ENCODE measurements around the gene CUZD1.

Gene CUZD1

DNA sequence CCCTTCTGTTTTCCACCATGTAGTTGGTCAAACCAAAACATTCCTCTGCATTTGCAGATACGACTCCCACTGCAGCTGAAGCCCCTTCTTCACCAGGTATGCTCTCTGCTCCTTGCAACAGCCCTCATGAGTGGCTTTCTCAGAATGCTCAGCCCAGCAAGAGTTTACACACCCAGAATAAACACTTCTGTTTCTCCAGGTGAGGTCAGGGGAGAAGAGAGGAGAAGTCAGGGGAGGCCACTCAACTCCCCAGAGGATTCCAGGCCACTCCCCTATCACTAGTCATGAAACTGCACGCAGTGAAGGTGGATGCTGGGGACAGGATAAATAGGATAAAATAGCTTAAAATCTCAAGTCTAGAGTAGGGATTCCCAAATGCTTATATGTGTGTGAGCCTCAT is 31.2 kb downstream of the CUZD1 start:
- DNase-seq: no peak

DNA sequence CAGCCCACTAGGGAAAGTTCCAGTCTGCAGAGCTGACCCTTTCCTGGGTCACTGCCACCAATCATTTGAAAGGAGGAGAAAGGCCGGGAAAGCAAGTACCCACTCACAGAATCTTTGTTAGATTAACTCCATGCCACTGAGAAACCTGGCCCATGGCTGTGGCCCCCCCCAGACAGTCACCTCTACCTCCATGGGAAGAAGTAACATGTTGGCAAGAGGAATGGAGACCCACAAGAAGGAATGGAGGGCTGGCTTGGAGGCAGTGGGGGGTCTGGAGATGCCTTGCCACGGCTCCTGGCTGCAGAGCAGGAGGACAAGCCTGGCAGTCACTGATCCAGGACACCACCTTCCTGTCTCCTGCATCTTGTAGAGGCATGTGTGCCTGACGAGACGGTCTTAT is 32.9 kb downstream of the CUZD1 start:
- DNase-seq: no peak

DNA sequence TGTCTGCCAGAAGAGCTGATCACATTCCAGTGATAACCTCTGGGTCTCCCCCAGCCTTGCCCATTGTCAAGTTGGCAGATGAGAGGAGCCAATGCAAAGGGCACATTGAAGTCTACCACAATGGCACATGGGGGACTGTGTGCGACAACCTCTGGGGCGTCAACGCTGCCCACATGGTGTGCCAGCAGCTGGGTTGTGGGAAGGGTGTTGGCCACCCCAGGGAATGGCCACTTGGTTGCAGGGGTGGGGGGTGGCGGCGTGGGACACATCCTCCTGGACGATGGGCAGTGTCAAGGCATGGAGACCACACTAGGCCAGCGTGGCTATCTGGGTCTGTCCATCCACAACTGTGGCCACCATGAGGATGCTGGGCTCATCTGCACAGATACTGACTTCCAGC is 43.4 kb downstream of the CUZD1 start:
- no peak for DNase-seq

DNA sequence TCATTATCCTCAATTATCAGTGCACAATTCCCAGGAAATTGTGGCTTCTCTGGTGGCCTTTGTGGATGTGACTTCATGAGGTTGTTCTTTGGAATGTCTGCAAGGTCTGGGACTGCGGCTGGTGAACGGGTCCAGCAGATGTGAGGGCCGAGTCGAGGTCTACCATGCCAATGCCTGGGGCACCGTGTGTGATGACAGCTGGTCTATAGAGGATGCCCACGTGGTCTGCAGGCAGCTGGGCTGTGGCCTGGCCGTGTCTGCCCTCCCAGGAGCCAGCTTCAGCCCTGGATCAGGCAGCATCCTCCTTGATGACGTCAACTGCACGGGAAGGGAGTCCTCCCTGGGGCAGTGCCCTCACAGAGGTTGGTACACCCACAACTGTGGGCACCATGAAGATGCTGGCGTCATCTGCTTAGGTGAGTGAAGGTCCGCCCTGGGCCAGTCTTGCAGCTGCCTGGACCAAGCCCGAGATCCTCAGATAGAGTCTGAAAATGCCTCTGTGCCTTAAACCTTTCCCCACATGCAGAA is 46.9 kb downstream of the CUZD1 start:
- no peak for DNase-seq

DNA sequence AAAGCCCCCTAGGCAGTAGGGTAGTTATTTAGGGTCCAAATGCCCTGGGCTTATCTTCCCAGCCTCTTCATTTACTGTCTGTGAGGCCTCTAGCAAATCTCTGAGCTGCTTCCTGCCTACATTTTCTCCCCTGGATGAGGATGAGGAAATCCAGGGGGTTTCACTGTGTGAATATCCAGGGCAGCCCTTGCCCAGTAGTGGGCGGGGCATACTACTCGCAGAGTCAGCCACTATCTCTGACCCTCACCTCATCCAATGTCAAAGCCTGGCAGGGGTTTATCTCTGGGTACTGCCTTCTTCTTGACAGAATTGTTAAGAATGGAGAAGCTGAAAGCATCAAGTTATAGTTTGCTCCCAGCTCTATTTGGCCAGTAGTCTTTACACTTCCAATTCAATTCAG is 48.9 kb downstream of the CUZD1 start:
- DNase-seq: no peak

DNA sequence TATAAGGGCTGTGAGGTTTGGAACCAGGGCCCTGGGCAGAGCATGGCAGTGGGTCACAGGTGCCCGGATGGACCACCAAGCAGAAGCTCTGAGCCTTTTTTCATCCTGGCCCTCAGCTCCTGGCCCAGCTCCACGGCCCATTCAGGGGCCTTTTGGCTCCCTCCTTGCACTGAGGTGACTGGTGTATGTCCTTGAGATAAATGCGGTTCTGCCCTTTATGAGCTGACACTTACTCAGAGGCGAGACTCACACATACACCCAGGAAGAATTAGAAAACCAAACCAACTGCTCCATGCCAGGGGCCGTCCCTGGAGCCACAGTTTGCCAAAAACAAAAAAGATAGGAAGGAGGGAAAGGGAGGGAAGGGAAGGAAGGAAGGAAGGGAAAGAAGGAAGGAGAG is 49.7 kb downstream of the CUZD1 start:
- DNase-seq: no peak

DNA sequence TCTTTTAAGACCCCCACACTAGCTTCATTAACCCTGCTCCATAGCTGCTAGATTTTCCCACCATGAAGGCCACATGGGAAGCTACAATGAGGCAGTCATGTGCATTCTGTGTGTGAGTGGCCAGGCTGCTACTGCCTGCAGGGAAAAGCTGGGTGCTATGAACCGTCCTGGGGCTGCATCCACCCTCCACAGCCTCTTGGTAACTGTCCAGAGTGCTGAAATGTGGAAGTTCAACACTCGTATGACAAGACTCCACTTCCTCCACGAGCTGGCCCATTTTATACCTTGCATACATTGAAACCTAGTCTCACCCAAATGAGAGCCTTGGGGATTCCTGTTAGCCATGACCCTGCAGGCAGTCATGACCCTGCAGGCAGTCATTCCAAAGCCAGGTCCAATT is 59.4 kb downstream of the CUZD1 start:
- no peak for DNase-seq

DNA sequence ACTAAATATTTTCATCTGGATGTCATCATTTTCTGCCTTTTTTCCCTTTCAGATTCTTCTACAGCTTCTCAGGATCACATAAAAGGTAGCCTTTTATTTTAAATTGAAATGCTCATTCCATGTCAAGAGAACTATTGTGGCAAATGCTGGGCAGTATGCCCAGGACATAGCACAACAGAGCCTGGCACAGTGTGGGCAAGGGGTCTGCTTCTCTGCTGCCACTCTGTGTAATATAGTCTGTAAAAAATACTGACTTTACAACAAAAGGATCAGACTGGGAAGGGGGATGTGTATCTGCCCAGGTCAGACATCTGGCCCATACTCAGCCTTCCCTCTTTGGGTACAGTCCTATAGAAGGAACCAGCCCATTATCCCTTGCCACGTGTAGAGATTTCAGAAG is 62.7 kb downstream of the CUZD1 start:
- no peak for DNase-seq
